Caki2 (cell line): ENCODE measurements around the gene RCOR1. TPM values are rescaled to one million over a fixed set of nuclear protein-coding genes. Genes with fewer than 3 reads are reported as not detected.
"Not testable (repeated sequence)": the region's sequence is repeated elsewhere in the genome, so short reads cannot be mapped to it uniquely, and the experiment has no call there.

Source experiments
- DNase-seq: peaks from one replicate; pipeline ENCODE4 v3.0.0-alpha.2; 2015; ENCODE audit warnings: low read depth
- in situ Hi-C: cut with HindIII; loops from 2 replicates; pipeline ENCODE4 v1.10.0; 2016; ENCODE audit warnings: low sequenced_read_pairs, low pct_unique_long_range_greater_than_20kb, mixed read lengths
- total RNA-seq: library from RNA; depleted of rRNA; stranded (reverse); fragments of >200 nt; shearing (Covaris generic); gene quantifications from 2 replicates; pipeline ENCODE4 v1.2.3, GENCODE V29; 2014; ENCODE audit warnings: low replicate concordance

RCOR1 gene
- total RNA-seq, 1 experiment from 2014 or later: 6.1 TPM

- in situ Hi-C loops: no loop called here
- no peak for DNase-seq
Observed at GRCh38 chr14:102616318-102616717, 23.9 kb downstream of the RCOR1 start.

- in situ Hi-C loops: no loop called here
- DNase-seq: no peak
Observed at GRCh38 chr14:102616799-102617198, 24.4 kb downstream of the RCOR1 start.

GRCh38 chr14:102619012-102619411, 26.6 kb downstream of the RCOR1 start:
- in situ Hi-C loops, DNase-seq: not testable (repeated sequence)

- no peak for DNase-seq
- in situ Hi-C loops: no loop called here
Observed at GRCh38 chr14:102620413-102620812, 28.0 kb downstream of the RCOR1 start.

GRCh38 chr14:102622262-102622885, 29.9 kb downstream of the RCOR1 start:
- DNase-seq: no peak
- in situ Hi-C loops: no loop called here

- in situ Hi-C loops: no loop called here
- DNase-seq: no peak
Observed at GRCh38 chr14:102624666-102625065, 32.2 kb downstream of the RCOR1 start.

- no peak for DNase-seq
- in situ Hi-C loops: no loop called here
Observed at GRCh38 chr14:102625564-102626296, 33.3 kb downstream of the RCOR1 start.

- in situ Hi-C loops: no loop called here
Observed at GRCh38 chr14:102626530-102626929, 34.1 kb downstream of the RCOR1 start.

GRCh38 chr14:102629011-102629444, 36.6 kb downstream of the RCOR1 start:
- in situ Hi-C loops: no loop called here
- DNase-seq: no peak

More at GRCh38 chr14:102626530-102626929, 34.1 kb downstream of the RCOR1 start:
- no peak for DNase-seq

- in situ Hi-C loops: no loop called here
- DNase-seq: no peak
Observed at GRCh38 chr14:102629808-102630350, 37.4 kb downstream of the RCOR1 start.

- in situ Hi-C loops: no loop called here
Observed at GRCh38 chr14:102630405-102630804, 38.0 kb downstream of the RCOR1 start.

GRCh38 chr14:102630881-102631280, 38.4 kb downstream of the RCOR1 start:
- in situ Hi-C loops: no loop called here
- no peak for DNase-seq

More at GRCh38 chr14:102630405-102630804, 38.0 kb downstream of the RCOR1 start:
- no peak for DNase-seq

GRCh38 chr14:102633906-102634595, 41.6 kb downstream of the RCOR1 start:
- no peak for DNase-seq
- in situ Hi-C loops: no loop called here

- DNase-seq, in situ Hi-C loops: not testable (repeated sequence)
Observed at GRCh38 chr14:102639611-102640010, 47.2 kb downstream of the RCOR1 start.

GRCh38 chr14:102644523-102644922, 52.1 kb downstream of the RCOR1 start:
- in situ Hi-C loops: no loop called here

GRCh38 chr14:102645746-102646440, 53.4 kb downstream of the RCOR1 start:
- in situ Hi-C loops: no loop called here
- no peak for DNase-seq

More at GRCh38 chr14:102644523-102644922, 52.1 kb downstream of the RCOR1 start:
- DNase-seq: no peak

- in situ Hi-C loops: no loop called here
- no peak for DNase-seq
Observed at GRCh38 chr14:102646615-102647014, 54.2 kb downstream of the RCOR1 start.

GRCh38 chr14:102652194-102652593, 59.7 kb downstream of the RCOR1 start:
- in situ Hi-C loops: no loop called here
- no peak for DNase-seq
